HTERT RPE-1 (cell line): ENCODE measurements around the gene GABBR2.

ENCODE experiments used
- in situ Hi-C: fragments of 300-500 bp; cut with MboI; formaldehyde crosslinking; loops from 4 replicates; pipeline ENCODE4 v1.14.3; 2020; ENCODE audit warnings: low sequenced_read_pairs

Gene GABBR2

DNA sequence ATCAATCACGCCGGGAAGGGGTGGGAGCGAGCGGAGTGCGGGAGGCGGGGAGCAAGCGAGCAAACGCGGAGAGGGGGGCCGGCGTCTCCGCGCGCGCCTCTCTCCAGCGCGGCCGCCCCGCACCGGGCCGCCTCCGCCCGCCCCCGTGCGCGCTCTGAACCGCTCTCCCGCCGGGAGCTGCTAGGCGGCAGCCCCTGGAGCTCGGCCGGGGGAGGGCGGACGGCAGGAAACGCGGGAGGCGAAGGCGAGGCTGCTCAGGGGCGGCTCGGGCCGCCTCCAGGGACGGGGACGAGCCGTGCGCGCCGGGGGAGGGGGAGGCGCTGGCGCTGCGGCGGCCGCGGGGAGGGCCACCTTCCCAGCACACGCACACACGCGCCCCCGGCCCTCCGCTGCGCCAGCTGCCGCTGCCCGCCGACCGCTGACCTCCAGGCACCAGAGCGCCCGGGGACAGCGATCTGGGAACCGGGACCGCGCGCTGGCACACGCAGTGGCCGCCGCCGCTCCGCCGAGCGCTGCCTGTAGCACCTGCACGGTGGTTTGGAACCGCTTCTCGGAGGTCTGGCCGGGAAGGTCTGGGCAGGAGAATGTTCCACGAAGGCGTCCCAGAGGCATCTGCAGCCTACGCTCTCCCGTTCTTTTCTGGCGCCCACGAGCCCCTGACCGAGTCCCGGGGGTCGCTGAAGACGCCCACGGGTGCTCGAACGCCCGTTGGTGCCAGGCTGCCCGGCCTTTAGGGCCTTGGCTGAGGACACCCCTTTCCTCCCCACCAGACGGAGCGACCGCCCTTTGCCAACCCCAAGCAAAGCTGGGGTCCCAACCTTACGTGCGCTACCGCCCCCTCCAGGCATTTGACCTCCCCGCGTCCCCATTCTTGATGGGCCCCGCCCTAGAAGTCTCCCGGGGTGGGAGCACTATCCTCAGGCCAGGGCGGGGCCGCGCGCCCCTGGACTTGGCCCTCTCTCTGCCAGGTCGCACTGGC lies at the start of gene GABBR2:
Gene GABBR2, minus strand, starts transcription at position 3 of the 979 bp plus-strand sequence. CDS start 198 bp downstream, outside the sequence.
- in situ Hi-C loops: no loop called here

- in situ Hi-C loops: no loop called here
Observed at GRCh38 chr9:98755006-98755618, 46.4 kb upstream of the GABBR2 start.

- in situ Hi-C loops: no loop called here
Observed at GRCh38 chr9:98751210-98751609, 42.5 kb upstream of the GABBR2 start.

- in situ Hi-C loops: no loop called here
Observed at GRCh38 chr9:98750364-98751060, 41.8 kb upstream of the GABBR2 start.

GRCh38 chr9:98747476-98747875 lies 38.7 kb upstream of the GABBR2 start:
- in situ Hi-C loops: no loop called here

DNA sequence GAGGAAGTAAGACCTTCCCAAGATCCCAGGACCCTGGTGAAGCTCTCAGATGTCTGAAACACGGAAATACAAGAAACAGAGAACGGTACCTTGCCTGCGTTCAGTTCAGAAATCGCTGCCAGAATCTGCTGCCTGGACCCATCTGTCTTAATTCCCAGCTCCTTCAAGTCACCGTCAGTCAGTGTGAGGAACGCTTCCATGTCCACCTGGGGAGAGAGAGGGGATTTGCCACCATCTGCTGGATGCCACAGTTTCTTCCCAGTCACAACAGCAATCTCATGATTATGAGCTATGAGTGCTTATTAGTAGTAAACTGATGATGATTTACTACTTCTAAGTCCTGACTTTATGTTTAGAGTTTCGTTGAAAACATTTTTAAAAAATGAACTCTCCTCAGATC lies 36.7 kb upstream of the GABBR2 start:
- in situ Hi-C loops: no loop called here

DNA sequence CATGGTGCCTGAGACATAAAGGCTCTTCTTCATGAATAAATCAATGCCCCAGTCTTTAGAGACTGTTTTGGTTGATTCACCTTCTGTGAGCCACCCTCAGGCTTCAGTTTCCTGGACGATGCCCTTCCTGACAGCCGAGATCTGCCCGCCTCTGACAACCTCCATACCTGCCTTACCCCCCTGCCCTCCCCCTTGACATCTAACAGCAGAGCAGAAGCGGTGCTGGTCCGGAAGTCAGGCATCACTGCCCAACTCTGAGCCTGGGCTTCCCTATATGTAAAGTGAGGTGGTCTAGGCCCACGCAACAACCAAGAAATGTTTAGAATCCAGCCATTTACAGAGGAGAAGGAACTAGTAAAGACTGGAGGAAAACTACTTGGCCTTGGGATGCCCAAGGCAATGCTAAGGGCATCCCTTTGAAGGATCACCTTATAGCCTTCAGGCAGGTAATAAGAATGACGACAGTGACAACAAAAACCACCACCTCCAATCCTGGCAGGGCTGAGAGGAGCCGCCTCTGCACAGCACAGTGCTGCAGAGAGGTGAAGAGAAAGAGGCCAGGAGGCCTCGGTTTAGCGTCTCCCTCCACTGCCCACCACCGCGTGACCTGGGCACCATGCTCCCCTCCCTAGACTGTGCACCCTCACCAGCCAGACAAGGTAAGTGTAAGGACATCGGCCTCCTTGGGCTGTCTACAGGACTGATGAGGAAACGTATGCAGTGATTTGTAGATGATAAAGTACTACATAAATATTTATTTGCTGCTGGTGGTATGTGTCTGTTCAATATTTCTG lies 35.3 kb upstream of the GABBR2 start:
- in situ Hi-C loops: no loop called here

DNA sequence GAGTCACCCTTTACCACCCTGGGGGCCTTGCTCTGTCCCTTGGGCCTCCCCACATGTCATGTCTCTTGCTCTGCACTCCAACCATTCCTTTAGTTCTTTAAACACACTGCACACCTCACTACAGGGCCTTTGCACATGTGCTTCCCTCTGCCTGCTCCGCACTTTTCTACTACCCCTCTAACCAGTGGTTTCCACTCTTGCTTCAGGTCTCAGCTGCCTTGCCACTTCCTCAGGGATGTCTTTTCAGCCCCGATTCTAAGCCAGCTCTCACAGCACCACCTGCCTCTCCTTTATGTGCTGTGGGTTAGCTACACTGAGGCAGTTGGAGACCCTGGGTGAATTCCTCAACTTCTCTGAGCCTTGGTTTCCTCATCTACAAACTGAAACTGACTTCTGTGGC lies 34.6 kb upstream of the GABBR2 start:
- in situ Hi-C loops: no loop called here

- in situ Hi-C loops: no loop called here
Observed at GRCh38 chr9:98742325-98743280, 33.9 kb upstream of the GABBR2 start.

GRCh38 chr9:98740226-98740881 lies 31.6 kb upstream of the GABBR2 start:
- in situ Hi-C loops: no loop called here

DNA sequence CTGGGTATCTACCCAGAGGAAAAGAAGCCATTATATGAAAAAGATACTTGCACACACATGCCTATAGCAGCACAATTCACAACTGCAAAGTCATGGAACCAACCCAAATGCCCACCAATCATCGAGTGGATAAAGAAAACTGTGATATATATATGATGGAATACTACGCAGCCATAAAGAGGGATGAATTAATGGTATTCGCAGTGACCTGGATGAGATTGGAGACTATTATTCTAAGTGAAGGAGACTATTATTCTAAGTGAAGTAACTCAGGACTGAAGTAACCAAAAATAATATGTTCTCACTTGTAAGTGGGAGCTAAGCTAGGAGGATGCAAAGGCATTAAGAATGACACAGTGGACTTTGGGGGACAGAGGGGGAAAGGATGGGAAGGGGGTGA lies 30.0 kb upstream of the GABBR2 start:
- in situ Hi-C loops: no loop called here

GRCh38 chr9:98736226-98736625 lies 27.5 kb upstream of the GABBR2 start:
- in situ Hi-C loops: no loop called here

GRCh38 chr9:98732801-98733200 lies 24.1 kb upstream of the GABBR2 start:
- in situ Hi-C loops: no loop called here

DNA sequence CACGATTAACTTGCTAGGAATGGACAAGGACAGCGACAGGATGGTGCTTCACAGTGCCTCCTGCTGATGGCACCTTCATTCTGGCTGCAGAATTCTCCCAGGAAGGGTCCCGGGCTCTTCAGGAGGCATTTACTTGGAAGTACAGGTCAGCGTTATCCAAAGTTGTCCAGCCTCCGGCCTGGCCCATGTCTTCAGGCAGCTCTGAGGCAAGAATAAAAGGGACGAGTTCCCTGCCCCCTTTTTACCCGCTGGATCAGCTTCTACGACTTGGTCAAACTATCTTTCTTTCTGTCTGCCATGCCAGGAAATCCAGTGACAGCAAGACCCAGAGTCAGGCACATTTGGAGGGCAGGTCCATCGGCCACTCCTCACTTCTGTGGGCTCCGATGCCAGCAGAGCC lies 23.4 kb upstream of the GABBR2 start:
- in situ Hi-C loops: no loop called here

GRCh38 chr9:98730871-98731270 lies 22.1 kb upstream of the GABBR2 start:
- in situ Hi-C loops: no loop called here

GRCh38 chr9:98728500-98728899 lies 19.8 kb upstream of the GABBR2 start:
- in situ Hi-C loops: no loop called here

DNA sequence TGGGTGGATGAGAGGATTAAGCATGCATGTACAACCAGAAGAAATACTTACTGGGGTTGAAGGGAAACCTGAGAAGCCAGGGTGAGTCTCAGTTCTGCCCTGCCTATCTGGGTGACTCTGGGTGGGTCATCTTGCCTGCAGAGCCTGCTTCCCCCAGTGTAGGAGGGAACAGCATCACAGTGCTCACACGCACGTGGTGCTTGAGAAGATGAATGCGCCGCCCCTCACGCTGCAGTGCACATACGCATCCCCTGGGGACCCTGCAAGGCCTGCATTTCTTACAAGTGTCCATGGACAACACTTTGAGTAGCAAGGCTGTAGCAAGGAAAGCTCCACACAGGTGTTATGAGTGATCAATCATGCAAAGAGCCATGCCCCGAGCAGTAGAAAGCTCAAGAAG lies 18.7 kb upstream of the GABBR2 start:
- in situ Hi-C loops: no loop called here

DNA sequence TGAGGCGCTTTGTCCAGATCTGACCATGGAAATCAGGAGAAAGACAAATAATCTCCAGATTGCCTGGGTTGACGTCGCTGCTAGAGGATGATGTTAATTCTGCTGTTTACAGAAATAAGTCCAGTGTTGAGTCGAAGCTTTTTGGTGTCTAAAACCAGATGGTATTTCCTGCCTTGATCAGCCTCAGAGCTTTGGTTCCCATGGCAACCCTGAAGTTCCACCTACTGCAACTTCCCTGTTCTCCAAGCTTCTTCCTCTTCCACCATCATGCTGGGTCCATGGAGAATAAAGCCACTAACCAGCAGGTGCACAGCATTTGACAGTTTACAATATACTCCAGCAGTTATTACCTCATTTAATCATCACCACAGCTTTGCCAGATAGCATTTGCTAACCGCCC lies 18.0 kb upstream of the GABBR2 start:
- in situ Hi-C loops: no loop called here
